DND-41 (cell line): ENCODE measurements around the gene CCDC40.

Experiments used
- ATAC-seq: fragments of 200-7000 bp; cut with Tn5 transposase; 3 replicates; pipeline ENCODE4 v1.9.1; 2021; ENCODE audit warnings: low read depth; ENCODE audit not compliant: insufficient read depth
- DNase-seq: peaks from one replicate; pipeline ENCODE4 v3.0.0-alpha.2; 2020
- H2AFZ ChIP-seq: 2 replicates; pipeline ENCODE4 v1.6.0; 2012; ENCODE audit warnings: low read depth, low read length
- H3K27ac ChIP-seq: 2 replicates; pipeline ENCODE4 v1.5.1; 2012; ENCODE audit warnings: low read length, inconsistent platforms
- H3K27me3 ChIP-seq: fragments of 200-600 bp; sonication (generic); 2 replicates; pipeline ENCODE4 v1.6.0; 2012; ENCODE audit warnings: low read length, mild to moderate bottlenecking, inconsistent platforms; ENCODE audit not compliant: insufficient read depth, poor library complexity
- H3K36me3 ChIP-seq: 2 replicates; pipeline ENCODE4 v1.5.1; 2012; ENCODE audit warnings: low read length, inconsistent platforms; ENCODE audit not compliant: insufficient read depth
- H3K4me1 ChIP-seq: 2 replicates; pipeline ENCODE4 v1.5.1; 2012; ENCODE audit warnings: mild to moderate bottlenecking, low read length; ENCODE audit not compliant: insufficient read depth
- H3K4me2 ChIP-seq: 2 replicates; pipeline ENCODE4 v1.6.0; 2012; ENCODE audit warnings: mild to moderate bottlenecking, moderate library complexity, low read length, inconsistent platforms; ENCODE audit not compliant: insufficient read depth
- H3K4me3 ChIP-seq, 2 experiments: fragments of 200-600 bp in 1 of 2; shearing (Covaris generic) in 1 of 2; 2 replicates each; pipeline ENCODE4 v1.5.1; 2012 to 2016; ENCODE audit warnings: inconsistent platforms in 2 of 2, low read length in 2 of 2, mild to moderate bottlenecking in 2 of 2, low read depth in 1 of 2, moderate library complexity in 1 of 2
- H3K79me2 ChIP-seq: 2 replicates; pipeline ENCODE4 v1.6.0; 2012; ENCODE audit warnings: low read length, inconsistent platforms; ENCODE audit not compliant: insufficient read depth
- H3K9ac ChIP-seq: 2 replicates; pipeline ENCODE4 v1.6.0; 2012; ENCODE audit warnings: low read depth, mild to moderate bottlenecking, inconsistent platforms, low read length, moderate library complexity
- H3K9me3 ChIP-seq: 2 replicates; pipeline ENCODE4 v1.5.1; 2012; ENCODE audit warnings: low read length, moderate library complexity, mild to moderate bottlenecking, inconsistent platforms; ENCODE audit not compliant: insufficient read depth, severe bottlenecking
- H4K20me1 ChIP-seq: 2 replicates; pipeline ENCODE4 v1.6.0; 2012; ENCODE audit warnings: low read length; ENCODE audit not compliant: insufficient read depth
- EZH2 ChIP-seq: IDR thresholded peaks from 3 replicates; pipeline ENCODE4 v1.6.1; 2012; ENCODE audit warnings: borderline replicate concordance, low read depth, mild to moderate bottlenecking, moderate library complexity, low read length, inconsistent platforms; ENCODE audit not compliant: severe bottlenecking
- TF ChIP-seq, protein P1 (sequence below): IDR thresholded peaks from 2 replicates; pipeline ENCODE4 v1.5.1; 2012; ENCODE audit warnings: borderline replicate concordance, low read length, moderate library complexity, mild to moderate bottlenecking; ENCODE audit not compliant: poor library complexity, severe bottlenecking; ENCODE audit errors: extremely low read depth

CCDC40 gene

DNA sequence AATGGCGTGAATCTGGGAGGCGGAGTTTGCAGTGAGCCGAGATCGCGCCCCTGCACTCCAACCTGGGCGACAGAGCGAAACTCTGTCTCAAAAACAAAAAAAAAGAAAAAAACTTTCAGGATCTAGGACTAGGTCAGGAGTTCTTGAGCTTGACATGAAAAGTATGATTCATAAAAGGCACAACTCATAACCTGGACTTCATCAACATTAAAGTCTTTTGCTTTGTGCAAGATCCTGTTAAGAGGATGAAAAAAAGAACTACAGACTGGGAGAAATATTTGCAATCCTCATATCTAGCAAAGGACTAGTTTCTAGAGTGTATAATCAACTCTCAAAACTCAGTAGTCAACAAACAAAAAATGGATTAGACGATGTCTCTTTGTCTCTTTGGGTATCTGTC, 40.7 kb upstream of the CCDC40 start:
- DNase-seq (no peak), ATAC-seq (no peak)
- Histone ChIP-seq H2AFZ (no peak overlapping the region), H3K9me3 (peaks cover 2% of the 10 kb centered on the region), H3K27me3 (no peaks in the 10 kb centered on the region), H3K79me2 (no peaks in the 10 kb centered on the region), H3K4me2 (no peak overlapping the region), H4K20me1 (no peaks in the 10 kb centered on the region; the same call in 1 of the 2 replicates), H3K36me3 (no peaks in the 10 kb centered on the region; the same call in 1 of the 2 replicates), H3K27ac (peak overlapping the region; percentile 91; the same call in 1 of the 2 replicates), H3K4me1 (peaks cover 57% of the 10 kb centered on the region), H3K4me3 (no peak overlapping the region), H3K9ac (no peak overlapping the region)
- no peak for TF ChIP-seq EZH2
- TF ChIP-seq, protein P1, sequence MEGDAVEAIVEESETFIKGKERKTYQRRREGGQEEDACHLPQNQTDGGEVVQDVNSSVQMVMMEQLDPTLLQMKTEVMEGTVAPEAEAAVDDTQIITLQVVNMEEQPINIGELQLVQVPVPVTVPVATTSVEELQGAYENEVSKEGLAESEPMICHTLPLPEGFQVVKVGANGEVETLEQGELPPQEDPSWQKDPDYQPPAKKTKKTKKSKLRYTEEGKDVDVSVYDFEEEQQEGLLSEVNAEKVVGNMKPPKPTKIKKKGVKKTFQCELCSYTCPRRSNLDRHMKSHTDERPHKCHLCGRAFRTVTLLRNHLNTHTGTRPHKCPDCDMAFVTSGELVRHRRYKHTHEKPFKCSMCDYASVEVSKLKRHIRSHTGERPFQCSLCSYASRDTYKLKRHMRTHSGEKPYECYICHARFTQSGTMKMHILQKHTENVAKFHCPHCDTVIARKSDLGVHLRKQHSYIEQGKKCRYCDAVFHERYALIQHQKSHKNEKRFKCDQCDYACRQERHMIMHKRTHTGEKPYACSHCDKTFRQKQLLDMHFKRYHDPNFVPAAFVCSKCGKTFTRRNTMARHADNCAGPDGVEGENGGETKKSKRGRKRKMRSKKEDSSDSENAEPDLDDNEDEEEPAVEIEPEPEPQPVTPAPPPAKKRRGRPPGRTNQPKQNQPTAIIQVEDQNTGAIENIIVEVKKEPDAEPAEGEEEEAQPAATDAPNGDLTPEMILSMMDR, result no peak

DNA sequence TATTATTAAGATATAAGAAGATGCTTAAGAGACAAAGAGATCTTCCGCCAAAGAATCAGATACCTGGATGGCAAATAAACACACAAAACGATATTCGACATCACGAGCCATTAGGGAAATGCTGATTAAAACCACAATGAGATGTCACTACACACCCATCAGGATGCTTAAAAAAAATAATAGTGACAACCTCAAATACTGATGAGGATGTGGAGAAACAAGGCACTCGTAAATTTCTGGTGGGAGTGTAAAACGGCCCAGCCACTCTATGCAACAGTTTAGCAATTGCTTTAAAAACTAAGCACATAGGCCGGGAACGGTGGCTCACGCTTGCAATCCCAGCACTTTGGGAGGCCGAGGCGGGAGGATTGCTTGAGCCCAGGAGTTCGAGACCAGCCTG, 40.2 kb upstream of the CCDC40 start:
- Histone ChIP-seq H3K79me2 (no peaks in the 10 kb centered on the region), H4K20me1 (no peaks in the 10 kb centered on the region), H3K4me1 (peaks cover 55% of the 10 kb centered on the region), H3K27ac (peak overlapping the region; percentile 91), H3K9me3 (peaks cover 2% of the 10 kb centered on the region), H3K27me3 (no peaks in the 10 kb centered on the region), H3K36me3 (no peaks in the 10 kb centered on the region; the same call in 1 of the 2 replicates), H2AFZ (no peak overlapping the region), H3K4me3 (no peak overlapping the region), H3K4me2 (peak overlapping the region; percentile 59), H3K9ac (peak overlapping the region; percentile 47)
- ATAC-seq, result no peak
- no peak for DNase-seq
- TF ChIP-seq, protein P1, result no peak
- TF ChIP-seq EZH2, result no peak

DNA sequence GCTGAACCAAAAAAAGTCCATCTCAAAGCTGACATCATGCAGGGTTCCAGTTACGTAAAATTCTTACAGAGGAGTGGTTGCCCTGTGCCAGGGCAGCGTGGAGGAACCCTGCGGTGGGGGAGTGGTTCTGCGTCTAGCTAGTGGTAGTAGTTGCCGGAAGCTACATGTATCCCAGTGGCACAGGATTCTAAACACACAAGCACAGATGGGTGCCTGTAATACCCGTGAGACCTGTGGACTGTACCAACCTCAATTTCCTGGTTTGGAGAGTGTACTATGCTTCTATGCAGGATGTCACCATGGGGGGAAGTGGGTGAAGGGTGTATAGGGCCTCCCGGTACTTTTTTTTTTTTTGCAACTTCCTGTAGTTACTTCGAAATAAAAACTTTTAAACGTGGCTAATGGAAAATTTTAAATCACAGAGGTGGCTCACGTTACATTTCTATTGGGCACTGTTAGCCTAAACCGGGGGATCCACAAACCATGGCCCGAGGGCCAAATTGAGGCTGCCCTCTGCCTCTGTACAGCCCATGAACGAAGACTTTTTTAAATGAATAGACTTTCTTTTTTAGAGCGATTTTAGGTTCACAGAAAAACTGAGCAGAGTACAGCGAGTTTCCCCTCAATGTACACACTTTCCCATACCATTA, 39.3 kb upstream of the CCDC40 start:
- DNase-seq, result peak; percentile 96
- Histone ChIP-seq H4K20me1 (no peaks in the 10 kb centered on the region), H3K36me3 (no peaks in the 10 kb centered on the region; the same call in 1 of the 2 replicates), H3K9ac (peak overlapping the region; percentile 47), H3K9me3 (peaks cover 2% of the 10 kb centered on the region), H3K4me3 (peak overlapping the region in 1 of 2 experiments; percentile 45; a peak in 2 of 4 replicates), H2AFZ (peak overlapping the region; percentile 72), H3K27me3 (no peaks in the 10 kb centered on the region), H3K4me1 (peaks cover 47% of the 10 kb centered on the region), H3K79me2 (no peaks in the 10 kb centered on the region), H3K27ac (peak overlapping the region; percentile 91), H3K4me2 (peak overlapping the region; percentile 59)
- ATAC-seq, result peak; percentile 92
- TF ChIP-seq EZH2, result no peak
- TF ChIP-seq, protein P1, result peak; percentile 5
